ENCODE data around the gene HDGFL2. TPM values are rescaled to one million over a fixed set of nuclear protein-coding genes. Genes with fewer than 3 reads are reported as not detected.

The HDGFL2 gene
- total and polyA plus RNA-seq, 2 donors (not counting 1 experiment from before 2014, with no cell fraction given), result 19.5 to 51.2 TPM

- no peak overlapping the region for H2AFZ ChIP-seq (ENCODE audit: low read length)
- H4K20me1 ChIP-seq (ENCODE audit: control insufficient read depth, extremely low read depth, insufficient read depth, low read length), result no peaks in the 10 kb centered on the region
- no peaks in the 10 kb centered on the region for H3K27me3 ChIP-seq (ENCODE audit: control insufficient read depth, insufficient read depth, low read length)
- TF ChIP-seq CTCF (conservative IDR thresholded peaks at IDR 0.05 in 1 of 2, IDR thresholded peaks at IDR 0.05 in 1 of 2; ENCODE audit: low read depth in 1 of 2, low read length in 2 of 2) (no peak), EZH2 (IDR thresholded peaks at IDR 0.05; ENCODE audit: low read length, missing control alignments) (no peak)
- H3K4me3 ChIP-seq (replicated peaks in 1 of 4; ENCODE audit: control extremely low read depth in 1 of 4, insufficient read depth in 1 of 4, low read depth in 3 of 4, low read length in 4 of 4), result no peak overlapping the region
- no peak for DNase-seq (ENCODE audit: low read depth in 2 of 2)
- peaks cover 70% of the 10 kb centered on the region for H3K36me3 ChIP-seq (ENCODE audit: control insufficient read depth, insufficient read depth, low read length)
- peaks cover 7% of the 10 kb centered on the region for H3K79me2 ChIP-seq (ENCODE audit: control insufficient read depth, insufficient read depth, low read length)
- peak overlapping the region; percentile 13 for H3K4me2 ChIP-seq (ENCODE audit: extremely low read depth, insufficient read depth, low read length)
- no peak overlapping the region for H3K9ac ChIP-seq (ENCODE audit: insufficient read depth, low read length)
- H3K27ac ChIP-seq (ENCODE audit: insufficient read depth, low read length), result no peak overlapping the region
- peaks cover 5% of the 10 kb centered on the region for H3K4me1 ChIP-seq (ENCODE audit: control insufficient read depth, extremely low read depth, insufficient read depth, low read length)
- no peaks in the 10 kb centered on the region for H3K9me3 ChIP-seq (ENCODE audit: control insufficient read depth, insufficient read depth, low read depth, low read length)
Observed at GRCh38 chr19:4449639-4450028, 22.5 kb upstream of the HDGFL2 start.

GRCh38 chr19:4452230-4452990, 19.7 kb upstream of the HDGFL2 start:
- Histone ChIP-seq H4K20me1 (ENCODE audit: control insufficient read depth, extremely low read depth, insufficient read depth, low read length) (no peaks in the 10 kb centered on the region), H3K27me3 (ENCODE audit: control insufficient read depth, insufficient read depth, low read length) (no peaks in the 10 kb centered on the region), H3K4me1 (ENCODE audit: control insufficient read depth, extremely low read depth, insufficient read depth, low read length) (peaks cover 18% of the 10 kb centered on the region), H3K4me3 (replicated peaks in 1 of 4; ENCODE audit: control extremely low read depth in 1 of 4, insufficient read depth in 1 of 4, low read depth in 3 of 4, low read length in 4 of 4) (no peak overlapping the region), H3K9me3 (ENCODE audit: control insufficient read depth, insufficient read depth, low read depth, low read length) (no peaks in the 10 kb centered on the region), H3K9ac (ENCODE audit: insufficient read depth, low read length) (no peak overlapping the region), H3K36me3 (ENCODE audit: control insufficient read depth, insufficient read depth, low read length) (peaks cover 47% of the 10 kb centered on the region), H3K79me2 (ENCODE audit: control insufficient read depth, insufficient read depth, low read length) (peaks cover 27% of the 10 kb centered on the region), H3K4me2 (ENCODE audit: extremely low read depth, insufficient read depth, low read length) (no peak overlapping the region), H2AFZ (ENCODE audit: low read length) (no peak overlapping the region), H3K27ac (ENCODE audit: insufficient read depth, low read length) (no peak overlapping the region)
- no peak for DNase-seq (ENCODE audit: low read depth in 2 of 2)
- no peak for TF ChIP-seq CTCF (conservative IDR thresholded peaks at IDR 0.05 in 1 of 2, IDR thresholded peaks at IDR 0.05 in 1 of 2; ENCODE audit: low read depth in 1 of 2, low read length in 2 of 2)
- no peak for TF ChIP-seq EZH2 (IDR thresholded peaks at IDR 0.05; ENCODE audit: low read length, missing control alignments)

GRCh38 chr19:4453232-4454179, 18.6 kb upstream of the HDGFL2 start:
- Histone ChIP-seq H3K9me3 (ENCODE audit: control insufficient read depth, insufficient read depth, low read depth, low read length) (no peaks in the 10 kb centered on the region), H2AFZ (ENCODE audit: low read length) (no peak overlapping the region), H3K36me3 (ENCODE audit: control insufficient read depth, insufficient read depth, low read length) (peaks cover 36% of the 10 kb centered on the region), H3K4me1 (ENCODE audit: control insufficient read depth, extremely low read depth, insufficient read depth, low read length) (peaks cover 18% of the 10 kb centered on the region), H3K4me2 (ENCODE audit: extremely low read depth, insufficient read depth, low read length) (no peak overlapping the region), H3K9ac (ENCODE audit: insufficient read depth, low read length) (no peak overlapping the region), H3K27me3 (ENCODE audit: control insufficient read depth, insufficient read depth, low read length) (no peaks in the 10 kb centered on the region), H4K20me1 (ENCODE audit: control insufficient read depth, extremely low read depth, insufficient read depth, low read length) (no peaks in the 10 kb centered on the region), H3K79me2 (ENCODE audit: control insufficient read depth, insufficient read depth, low read length) (peaks cover 27% of the 10 kb centered on the region), H3K27ac (ENCODE audit: insufficient read depth, low read length) (no peak overlapping the region), H3K4me3 (replicated peaks in 1 of 4; ENCODE audit: control extremely low read depth in 1 of 4, insufficient read depth in 1 of 4, low read depth in 3 of 4, low read length in 4 of 4) (no peak overlapping the region)
- TF ChIP-seq CTCF (conservative IDR thresholded peaks at IDR 0.05 in 1 of 2, IDR thresholded peaks at IDR 0.05 in 1 of 2; ENCODE audit: low read depth in 1 of 2, low read length in 2 of 2) (no peak), EZH2 (IDR thresholded peaks at IDR 0.05; ENCODE audit: low read length, missing control alignments) (no peak)
- no peak for DNase-seq (ENCODE audit: low read depth in 2 of 2)
